HUES64 (cell line): ENCODE data around the gene NLRC5.
"Not testable (repeated sequence)": the region's sequence is repeated elsewhere in the genome, so short reads cannot be mapped to it uniquely, and the experiment has no call there.

Experiments
- H3K27ac ChIP-seq: 2 replicates; pipeline ENCODE4 v1.7.0; 2013; ENCODE audit warnings: low read depth, low read length, inconsistent platforms
- H3K27me3 ChIP-seq: 2 replicates; pipeline ENCODE4 v1.6.1; 2013; ENCODE audit warnings: mild to moderate bottlenecking, low read length; ENCODE audit not compliant: insufficient read depth
- H3K36me3 ChIP-seq: 2 replicates; pipeline ENCODE4 v1.6.1; 2013; ENCODE audit warnings: mild to moderate bottlenecking, low read length; ENCODE audit not compliant: insufficient read depth
- H3K4me1 ChIP-seq: 2 replicates; pipeline ENCODE4 v1.6.1; 2013; ENCODE audit warnings: mild to moderate bottlenecking, low read length, moderate library complexity; ENCODE audit not compliant: insufficient read depth
- H3K4me3 ChIP-seq: 2 replicates; pipeline ENCODE4 v1.5.1; 2013; ENCODE audit warnings: mild to moderate bottlenecking, low read length, moderate library complexity
- H3K9ac ChIP-seq: 2 replicates; pipeline ENCODE4 v1.6.1; 2013; ENCODE audit warnings: mild to moderate bottlenecking, low read depth, low read length
- H3K9me3 ChIP-seq: 2 replicates; pipeline ENCODE4 v1.6.1; 2013; ENCODE audit warnings: low read depth, low read length; ENCODE audit not compliant: insufficient read depth
- WGBS: fragments of 150-250, 120-280 bp; methylation state at CpG from one replicate; pipeline ENCODE4 v1.1.7; 2013; ENCODE audit warnings: missing lambda C conversion rate; 5-methylcytosine and 5-hydroxymethylcytosine counted together

Gene NLRC5

DNA sequence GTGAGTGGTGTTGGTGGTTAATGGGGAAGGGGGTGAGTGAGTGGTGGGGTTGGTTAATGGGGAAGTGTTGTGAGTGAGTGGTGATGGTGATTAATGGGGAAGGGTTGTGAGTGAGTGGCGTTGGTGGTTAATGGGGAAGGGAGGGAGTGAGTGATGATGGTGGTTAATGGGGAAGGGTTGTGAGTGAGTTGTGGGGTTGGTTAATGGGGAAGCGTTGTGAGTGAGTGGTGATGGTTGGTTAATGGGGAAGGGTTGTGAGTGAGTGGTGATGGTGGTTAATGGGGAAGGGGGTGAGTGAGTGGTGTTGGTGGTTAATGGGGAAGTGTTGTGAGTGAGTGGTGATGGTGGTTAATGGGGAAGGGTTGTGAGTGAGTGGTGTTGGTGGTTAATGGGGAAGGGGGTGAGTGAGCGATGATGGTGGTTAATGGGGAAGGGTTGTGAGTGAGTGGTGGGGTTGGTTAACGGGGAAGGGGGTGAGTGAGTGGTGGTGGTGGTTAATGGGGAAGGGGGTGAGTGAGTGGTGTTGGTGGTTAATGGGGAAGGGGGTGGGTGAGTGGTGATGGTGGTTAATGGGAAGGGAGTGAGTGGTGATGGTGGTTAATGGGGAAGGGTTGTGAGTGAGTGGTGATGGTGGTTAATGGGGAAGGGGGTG lies 81.8 kb downstream of the NLRC5 start:
- H3K9ac ChIP-seq, H3K27ac ChIP-seq, H3K9me3 ChIP-seq, H3K4me3 ChIP-seq, H3K27me3 ChIP-seq, H3K36me3 ChIP-seq, H3K4me1 ChIP-seq: not testable (repeated sequence)
- WGBS = 92% methylated on average over 4 of the region's 4 CpGs

DNA sequence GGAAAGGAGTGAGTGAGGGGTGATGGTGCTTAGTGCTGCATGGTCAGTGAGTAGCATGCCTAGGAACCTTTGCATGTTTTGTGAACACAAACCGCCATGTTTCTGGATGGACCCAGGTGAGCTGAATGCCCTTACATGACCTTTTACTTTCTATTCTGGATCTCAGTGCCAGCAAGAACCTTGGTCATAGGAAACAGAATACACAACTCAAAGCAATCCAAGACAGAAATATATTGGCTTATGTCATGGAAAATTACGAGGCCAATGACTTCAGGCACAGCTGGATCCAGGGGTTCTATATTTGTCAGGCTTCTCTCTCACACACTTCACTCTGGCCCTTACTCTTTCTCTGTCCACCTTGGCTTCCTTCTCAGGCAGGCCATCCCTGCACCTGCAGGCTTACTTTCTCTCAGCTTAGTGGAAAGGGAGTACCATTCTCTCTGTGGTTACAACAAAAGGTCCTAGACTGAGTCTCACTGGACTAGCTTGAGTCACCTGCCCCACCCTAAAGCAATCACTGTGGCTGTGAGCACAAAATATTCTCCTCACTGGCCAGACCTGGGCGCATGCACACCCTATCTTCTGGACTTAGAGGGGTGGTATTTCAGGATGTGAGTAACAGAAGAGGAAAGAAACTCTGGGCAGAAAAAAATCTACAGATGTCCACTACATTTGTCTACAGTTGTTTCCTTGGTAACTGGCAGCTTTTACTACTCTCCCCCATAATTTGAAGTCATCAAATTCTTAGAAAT lies 82.7 kb downstream of the NLRC5 start:
- Histone ChIP-seq H3K4me3 (no peak overlapping the region), H3K9ac (no peak overlapping the region), H3K4me1 (no peaks in the 10 kb centered on the region), H3K36me3 (no peaks in the 10 kb centered on the region), H3K27ac (no peak overlapping the region), H3K27me3 (no peaks in the 10 kb centered on the region), H3K9me3 (no peaks in the 10 kb centered on the region)
- WGBS = 86% methylated on average over 3 of the region's 3 CpGs

DNA sequence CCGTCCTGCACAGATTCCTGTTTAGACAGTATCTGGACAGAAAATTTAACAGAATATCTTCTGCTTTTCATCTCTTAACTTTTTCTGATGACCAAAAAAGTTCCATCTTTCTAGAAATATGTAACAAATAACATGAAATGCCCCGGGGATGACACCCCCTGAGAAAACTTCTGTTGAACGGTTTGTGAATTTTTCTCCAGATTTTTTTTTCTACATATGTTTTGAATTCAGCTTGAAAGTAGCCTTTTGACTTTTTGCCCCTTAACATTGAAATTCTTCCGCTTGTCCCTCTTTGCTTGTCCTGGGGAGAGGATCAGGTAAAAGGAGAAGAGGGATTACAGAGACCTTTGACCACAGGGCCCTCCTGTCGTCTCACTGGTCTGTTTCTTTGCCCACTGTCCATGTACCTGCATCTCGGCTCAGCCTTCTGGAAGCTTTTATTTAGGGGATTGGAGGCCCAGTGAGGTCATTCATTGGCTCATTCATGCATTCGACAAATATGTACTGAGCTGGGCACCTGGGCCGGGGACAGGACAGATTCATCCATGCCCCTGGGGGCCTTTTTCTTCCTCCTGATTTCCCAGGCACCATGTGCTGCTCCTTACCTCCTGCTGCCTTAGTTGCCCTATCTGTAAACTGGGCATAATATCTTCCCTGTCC lies 83.4 kb downstream of the NLRC5 start:
- Histone ChIP-seq H3K9ac (no peak overlapping the region), H3K4me3 (no peak overlapping the region), H3K27ac (no peak overlapping the region), H3K4me1 (no peaks in the 10 kb centered on the region), H3K9me3 (no peaks in the 10 kb centered on the region), H3K27me3 (no peaks in the 10 kb centered on the region), H3K36me3 (no peaks in the 10 kb centered on the region)
- WGBS = 84% methylated on average over 8 of the region's 8 CpGs

DNA sequence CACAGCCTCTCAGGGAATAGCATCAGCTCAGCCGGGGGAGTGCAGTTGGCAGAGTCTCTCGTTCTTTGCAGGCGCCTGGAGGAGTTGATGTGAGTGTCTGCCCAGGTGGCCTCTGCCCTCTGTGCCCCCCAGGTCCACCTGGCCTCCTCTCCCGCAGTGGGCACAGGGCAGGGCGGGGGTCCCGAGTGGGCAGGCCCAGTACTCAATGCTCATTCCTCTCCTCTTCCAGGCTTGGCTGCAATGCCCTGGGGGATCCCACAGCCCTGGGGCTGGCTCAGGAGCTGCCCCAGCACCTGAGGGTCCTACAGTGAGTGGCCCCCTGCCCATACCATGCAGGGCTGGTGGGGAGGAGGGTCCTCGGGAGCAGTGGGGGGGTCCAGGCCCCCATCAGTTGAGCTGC lies 88.4 kb downstream of the NLRC5 start:
- Histone ChIP-seq H3K4me3 (no peak overlapping the region), H3K4me1 (no peaks in the 10 kb centered on the region), H3K36me3 (no peaks in the 10 kb centered on the region), H3K27me3 (no peaks in the 10 kb centered on the region), H3K27ac (no peak overlapping the region), H3K9me3 (no peaks in the 10 kb centered on the region), H3K9ac (no peak overlapping the region)
- WGBS = 90% methylated on average over 7 of the region's 7 CpGs

DNA sequence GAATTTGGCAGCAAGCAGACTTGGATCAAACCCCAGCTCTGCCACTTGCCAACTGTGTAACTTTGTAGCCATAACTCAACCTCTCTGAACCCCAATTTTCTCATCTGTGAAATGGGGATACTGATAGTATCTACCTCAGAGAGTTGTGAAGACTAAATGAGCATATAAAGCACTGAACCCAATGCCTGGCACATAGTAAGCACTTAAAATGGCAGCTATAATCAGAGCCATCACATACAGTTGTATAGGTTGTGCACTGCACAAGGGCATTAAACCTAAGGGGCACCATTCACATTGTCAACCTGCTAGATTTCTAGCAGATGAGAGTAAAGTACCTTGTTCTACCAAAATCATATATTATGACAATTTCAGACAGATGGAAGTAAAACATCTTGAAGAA lies 92.4 kb downstream of the NLRC5 start:
- no peak overlapping the region for H3K9ac ChIP-seq
- no peak overlapping the region for H3K4me3 ChIP-seq
- H3K4me1 ChIP-seq = no peaks in the 10 kb centered on the region
- H3K9me3 ChIP-seq = no peaks in the 10 kb centered on the region
- no peaks in the 10 kb centered on the region for H3K36me3 ChIP-seq
- no peak overlapping the region for H3K27ac ChIP-seq
- H3K27me3 ChIP-seq = 0 out of 2 replicates have a peak, but pooled peaks cover 4% of the 10 kb centered on the region

DNA sequence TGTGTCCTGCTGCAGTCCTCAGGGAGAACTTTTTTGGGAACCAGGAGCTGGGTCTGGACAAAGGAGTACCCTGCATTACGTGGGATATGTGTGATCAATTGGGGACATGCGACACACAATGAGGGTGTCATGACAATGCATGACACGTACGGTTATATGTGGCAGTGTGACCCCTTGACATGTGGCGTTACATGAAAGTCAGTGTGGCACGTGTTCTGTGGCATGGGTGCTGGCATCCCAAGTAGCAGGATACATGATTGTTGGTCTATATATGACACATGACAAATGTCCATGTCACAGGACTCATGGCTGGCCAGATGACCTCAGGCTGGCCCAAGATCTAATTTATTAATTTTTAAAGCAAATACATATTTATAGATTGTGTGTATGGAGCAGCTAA lies 93.3 kb downstream of the NLRC5 start:
- 0 out of 2 replicates have a peak, but pooled peaks cover 4% of the 10 kb centered on the region for H3K27me3 ChIP-seq
- no peaks in the 10 kb centered on the region for H3K4me1 ChIP-seq
- H3K36me3 ChIP-seq = no peaks in the 10 kb centered on the region
- H3K27ac ChIP-seq = no peak overlapping the region
- no peak overlapping the region for H3K4me3 ChIP-seq
- no peaks in the 10 kb centered on the region for H3K9me3 ChIP-seq
- WGBS = 93% methylated on average over 6 of the region's 6 CpGs
- H3K9ac ChIP-seq = no peak overlapping the region

DNA sequence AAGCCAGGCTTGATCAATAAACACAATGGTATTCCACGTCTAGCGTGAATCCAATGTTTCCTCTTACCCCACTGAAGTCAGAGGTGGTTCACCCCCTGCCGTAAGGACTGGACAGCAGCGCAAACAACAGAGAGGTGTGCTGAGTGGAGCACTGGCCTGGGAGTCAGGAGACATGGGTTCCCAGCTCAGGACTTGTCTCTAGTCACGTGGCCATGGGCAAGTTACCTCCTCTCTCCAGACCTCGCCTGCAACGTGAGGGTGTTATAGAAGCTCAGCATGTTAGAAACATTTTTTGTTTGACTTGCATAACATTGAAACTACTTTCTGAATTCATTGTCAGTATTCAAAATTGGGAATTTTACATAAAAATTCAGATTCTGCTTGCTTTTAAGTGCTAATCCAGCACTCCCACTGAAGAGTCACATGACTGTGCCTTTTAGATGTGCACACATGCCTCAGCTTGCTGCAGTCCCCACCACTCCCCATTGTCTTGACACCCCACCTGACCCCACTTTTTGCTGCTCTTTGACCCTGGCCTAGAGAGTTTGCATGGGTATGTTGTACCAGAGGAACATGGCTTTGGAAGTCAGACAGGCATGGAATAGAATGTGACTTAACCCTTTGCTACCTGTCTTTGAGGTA lies 94.2 kb downstream of the NLRC5 start:
- no peaks in the 10 kb centered on the region for H3K9me3 ChIP-seq
- 65% methylated on average over 5 of the region's 7 CpGs for WGBS

DNA sequence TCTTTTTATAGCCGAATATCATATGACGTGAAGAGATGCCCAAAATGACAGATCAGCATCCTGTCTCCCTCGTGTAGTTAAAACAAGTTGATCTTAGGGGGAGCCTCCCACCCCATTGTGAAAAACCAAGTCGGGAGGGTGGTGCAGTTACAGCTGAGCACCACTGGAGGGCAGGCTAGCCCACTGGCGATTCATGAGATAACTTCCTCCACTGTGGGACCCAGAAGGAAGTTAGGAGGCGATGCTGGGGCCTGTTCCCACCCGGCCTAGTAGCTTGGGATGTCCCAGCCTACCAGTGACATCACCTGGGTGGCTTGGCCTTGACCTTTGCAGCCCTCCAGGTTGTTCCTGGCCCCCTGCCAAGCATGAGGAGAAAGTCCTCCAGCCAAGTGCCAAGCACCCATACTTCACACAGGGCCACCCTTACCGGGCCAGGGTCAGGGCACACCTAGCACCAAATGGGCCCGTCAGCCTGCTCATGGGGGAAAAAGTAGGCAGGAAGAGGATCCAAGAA lies 95.0 kb downstream of the NLRC5 start:
- WGBS = 25% methylated on average over 9 of the region's 9 CpGs
- Histone ChIP-seq H3K4me1 (no peaks in the 10 kb centered on the region), H3K27me3 (0 out of 2 replicates have a peak, but pooled peaks cover 4% of the 10 kb centered on the region), H3K36me3 (no peaks in the 10 kb centered on the region), H3K9me3 (no peaks in the 10 kb centered on the region), H3K27ac (no peak overlapping the region), H3K9ac (no peak overlapping the region), H3K4me3 (no peak overlapping the region)

More for the DNA sequence above, 94.2 kb downstream of the NLRC5 start:
- H3K27ac ChIP-seq = no peak overlapping the region
- no peak overlapping the region for H3K4me3 ChIP-seq
- H3K4me1 ChIP-seq = no peaks in the 10 kb centered on the region
- H3K36me3 ChIP-seq = no peaks in the 10 kb centered on the region
- H3K9ac ChIP-seq = no peak overlapping the region
- 0 out of 2 replicates have a peak, but pooled peaks cover 4% of the 10 kb centered on the region for H3K27me3 ChIP-seq

DNA sequence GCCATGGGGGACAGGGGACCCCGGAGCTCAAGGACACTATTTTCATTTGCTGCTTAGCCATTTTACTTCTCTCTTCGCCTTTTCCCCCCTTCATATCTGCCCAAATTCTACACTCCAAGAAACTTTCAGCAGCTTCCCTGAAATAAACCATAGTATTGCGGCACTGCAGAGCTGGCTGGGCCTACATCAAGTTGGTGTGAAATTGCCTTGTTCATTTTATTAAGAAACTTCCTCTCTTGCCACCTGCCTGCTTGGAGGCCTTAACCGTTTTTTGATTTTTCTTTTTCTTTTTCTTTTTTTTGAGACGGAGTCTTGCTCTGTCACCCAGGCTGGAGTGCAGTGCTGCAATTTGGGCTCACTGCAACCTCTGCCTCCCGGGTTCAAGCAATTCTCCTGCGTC lies 95.6 kb downstream of the NLRC5 start:
- Histone ChIP-seq H3K36me3 (no peaks in the 10 kb centered on the region), H3K4me3 (no peak overlapping the region), H3K27me3 (0 out of 2 replicates have a peak, but pooled peaks cover 4% of the 10 kb centered on the region), H3K9ac (no peak overlapping the region), H3K27ac (no peak overlapping the region), H3K4me1 (no peaks in the 10 kb centered on the region), H3K9me3 (no peaks in the 10 kb centered on the region)
- 93% methylated on average over 7 of the region's 7 CpGs for WGBS

DNA sequence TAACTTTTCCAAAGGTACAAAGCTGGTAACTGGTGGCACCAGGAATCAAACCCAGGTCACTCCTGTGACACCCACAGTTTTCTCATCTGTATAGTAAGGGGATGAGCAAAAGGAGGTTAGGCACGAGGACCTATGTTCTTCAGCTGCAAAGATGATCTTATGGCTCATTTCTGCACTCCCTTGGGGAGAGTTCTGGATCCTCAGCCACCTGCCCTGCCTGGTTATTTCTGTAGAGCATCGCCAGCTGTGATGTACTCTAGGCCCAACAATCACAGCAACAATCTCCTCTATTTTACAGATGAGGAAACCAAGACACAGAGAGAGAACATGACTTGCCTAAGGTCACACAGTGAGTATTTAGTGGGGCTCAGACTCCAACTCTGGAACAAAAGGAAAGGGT lies 97.6 kb downstream of the NLRC5 start:
- Histone ChIP-seq H3K4me1 (no peaks in the 10 kb centered on the region), H3K4me3 (no peak overlapping the region), H3K27ac (no peak overlapping the region), H3K27me3 (peaks cover 17% of the 10 kb centered on the region), H3K36me3 (no peaks in the 10 kb centered on the region), H3K9me3 (no peaks in the 10 kb centered on the region), H3K9ac (no peak overlapping the region)
- WGBS = 92% methylated on average over 2 of the region's 2 CpGs

DNA sequence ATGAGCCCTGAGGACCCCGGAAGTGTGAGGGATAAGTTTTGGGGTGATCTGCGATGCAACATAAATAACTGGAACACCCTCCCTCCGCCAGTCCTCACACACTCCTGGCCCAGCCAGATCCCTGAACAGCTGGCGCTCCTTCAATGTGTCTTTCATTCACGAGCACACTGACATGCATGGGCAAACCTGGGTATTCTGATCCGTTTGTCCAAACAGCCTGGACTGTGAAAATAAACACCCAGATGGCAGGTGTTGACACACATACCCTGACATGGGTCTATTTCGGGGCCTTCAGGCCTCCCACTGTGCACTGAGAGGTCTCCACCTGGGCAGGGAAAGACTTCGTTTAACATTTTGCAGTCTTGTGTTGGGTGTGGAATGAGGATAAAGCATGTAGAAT lies 100.0 kb downstream of the NLRC5 start:
- WGBS = 86% methylated on average over 8 of the region's 8 CpGs

More for the DNA sequence above, 100.0 kb downstream of the NLRC5 start:
- no peaks in the 10 kb centered on the region for H3K36me3 ChIP-seq
- peaks cover 29% of the 10 kb centered on the region for H3K27me3 ChIP-seq
- no peaks in the 10 kb centered on the region for H3K9me3 ChIP-seq
- no peaks in the 10 kb centered on the region for H3K4me1 ChIP-seq
- no peak overlapping the region for H3K4me3 ChIP-seq
- H3K27ac ChIP-seq = no peak overlapping the region
- no peak overlapping the region for H3K9ac ChIP-seq
